NCI-H2196 treated with DMSO at 0.1 percent for 48 hours (cell line): ENCODE results near the gene GALNT17.

Experiments used
- DNase-seq: peaks from one replicate; lab custom pipeline; 2025; ENCODE audit not compliant: unreplicated experiment; lab: John Stamatoyannopoulos, UW

Gene GALNT17

DNA sequence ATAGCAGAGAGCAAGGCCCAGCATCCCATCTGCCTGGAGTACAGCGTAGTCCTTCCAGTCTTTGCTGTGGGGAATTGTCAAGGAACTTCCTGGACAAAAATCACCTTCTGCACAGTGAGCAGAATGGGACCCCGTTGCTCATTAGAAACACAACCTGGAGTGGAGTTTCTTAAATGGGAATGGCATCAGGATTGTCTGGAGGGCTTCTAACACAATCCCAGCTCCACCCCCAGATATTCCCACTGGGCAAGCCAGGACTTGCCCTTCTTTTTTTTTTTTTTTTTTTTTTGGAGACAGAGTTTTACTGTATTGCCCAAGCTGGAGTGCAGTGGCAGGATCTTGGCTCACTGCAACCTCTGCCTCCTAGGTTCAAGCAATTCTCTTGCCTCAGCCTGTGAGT, 356.4 kb downstream of the GALNT17 start:
- no peak for DNase-seq

DNA sequence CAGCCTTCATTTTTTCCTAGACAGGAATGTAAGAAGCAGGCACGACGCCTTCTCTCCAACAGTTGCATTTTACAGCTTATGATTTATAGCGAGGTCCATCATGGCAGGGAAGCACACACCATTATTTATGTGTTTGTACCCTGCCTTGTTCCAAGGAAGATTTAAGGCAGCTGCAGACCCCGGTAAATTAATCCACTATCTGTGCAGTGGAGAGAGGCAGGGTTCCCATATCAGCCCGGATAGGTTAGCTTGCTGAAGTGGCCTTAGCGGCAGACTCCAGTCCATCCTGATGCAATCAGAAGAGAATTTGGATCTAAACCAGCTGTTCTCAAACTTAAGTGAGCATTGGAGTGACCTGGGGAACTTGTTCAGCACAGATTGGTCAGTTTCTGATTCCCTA, 359.4 kb downstream of the GALNT17 start:
- no peak for DNase-seq

DNA sequence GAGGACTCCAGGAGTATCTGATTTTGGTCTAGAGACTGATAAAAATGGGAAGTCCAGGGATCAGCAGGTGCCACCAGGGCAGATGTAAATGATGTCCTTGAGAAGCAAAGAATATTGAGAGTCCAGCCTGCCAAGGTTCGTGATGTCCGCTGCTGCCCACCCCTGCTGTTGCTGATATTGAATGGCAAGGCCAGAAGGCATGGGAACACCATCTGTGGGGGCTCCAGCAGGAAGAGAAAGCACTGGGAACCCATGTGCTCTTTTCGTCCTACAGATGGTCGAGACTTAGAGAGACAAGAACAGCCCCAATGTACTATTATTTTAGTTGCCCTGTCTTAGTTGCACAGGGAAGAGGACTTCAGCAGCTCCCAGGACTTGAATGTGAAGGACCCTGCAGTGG, 363.9 kb downstream of the GALNT17 start:
- no peak for DNase-seq

DNA sequence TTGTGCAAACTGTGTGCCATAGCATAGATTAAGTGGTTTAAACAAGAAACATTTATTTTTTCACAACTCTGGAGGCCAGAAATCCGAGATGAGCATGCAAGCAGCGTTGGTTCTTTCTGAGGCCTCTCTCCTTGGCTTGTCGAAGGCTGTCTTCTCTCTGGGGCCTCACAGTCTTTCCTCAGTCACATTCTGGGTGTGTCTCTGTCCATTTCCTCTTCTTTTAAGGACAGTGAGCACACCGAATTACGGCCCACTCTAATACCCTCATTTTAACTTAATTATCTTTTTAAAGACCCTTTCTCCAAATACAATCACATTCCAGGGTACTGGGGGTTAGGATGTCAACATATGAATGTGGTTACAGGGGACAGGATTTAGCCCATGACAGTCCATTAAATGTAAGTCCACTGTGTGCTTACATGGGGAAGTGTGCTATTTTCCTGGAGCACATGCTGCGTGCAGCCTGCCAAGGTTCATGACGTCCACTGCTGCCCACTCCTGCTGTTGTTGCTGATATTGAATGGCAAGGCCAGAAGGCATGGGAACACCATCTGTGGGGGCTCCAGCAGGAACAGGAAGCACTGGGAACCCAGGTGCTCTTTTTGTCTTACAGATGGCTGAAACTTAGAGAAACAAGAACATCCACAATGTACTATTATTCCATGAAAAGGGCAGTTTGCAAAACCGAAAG, 365.5 kb downstream of the GALNT17 start:
- DNase-seq, result no peak

DNA sequence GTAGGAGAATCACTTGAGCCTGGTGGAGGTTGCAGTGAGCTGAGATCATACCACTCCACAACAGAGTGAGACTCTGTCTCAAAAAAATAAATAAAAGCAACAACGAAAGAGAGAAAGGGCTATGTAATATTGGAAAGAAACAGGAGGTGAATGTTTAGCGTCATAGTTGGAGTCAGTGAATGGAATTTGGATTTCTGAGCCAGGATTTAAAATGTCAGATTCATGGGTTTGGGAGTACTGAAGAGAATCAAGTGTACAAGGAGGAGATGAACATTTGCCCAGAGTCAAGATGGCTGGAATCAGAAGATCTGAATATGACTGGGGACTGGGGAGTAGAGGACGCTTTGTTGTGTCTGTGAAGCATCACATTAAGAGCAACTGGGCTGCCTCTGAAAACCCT, 366.4 kb downstream of the GALNT17 start:
- no peak for DNase-seq

DNA sequence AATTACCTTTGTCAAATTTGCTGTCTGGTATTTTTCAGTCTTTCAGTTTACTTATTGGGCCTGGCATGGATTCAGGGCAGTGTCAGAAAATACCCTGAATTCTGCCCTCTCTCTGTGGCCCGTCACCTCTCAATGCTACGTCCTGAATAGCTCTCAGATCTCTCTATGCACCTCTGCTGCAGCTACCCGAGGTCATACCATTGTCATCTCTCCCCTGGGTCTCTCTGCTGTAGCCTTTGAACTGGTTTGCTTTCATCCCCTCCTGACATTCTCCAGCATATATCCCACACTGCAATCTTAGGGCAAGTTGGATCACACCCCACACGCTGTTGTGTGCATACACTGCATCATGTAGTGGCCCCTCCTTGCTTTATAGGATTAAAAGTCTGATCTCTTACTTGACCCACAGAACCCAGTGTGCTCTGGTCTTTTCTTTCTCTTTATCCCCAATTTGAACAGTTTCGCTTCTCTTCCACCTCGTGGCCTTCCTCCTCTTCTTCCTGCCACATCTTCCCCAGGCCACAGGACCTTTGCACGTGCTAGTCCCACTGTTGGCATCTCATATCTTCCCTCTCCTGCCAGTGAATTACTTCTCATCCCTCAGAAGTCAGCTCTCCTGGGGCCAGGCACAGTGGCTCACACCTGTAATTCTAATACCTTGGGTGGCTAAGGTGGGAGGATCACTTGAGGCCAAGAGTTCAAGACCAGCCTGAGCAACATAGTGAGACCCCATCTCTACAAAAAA, 372.9 kb downstream of the GALNT17 start:
- DNase-seq, result no peak

DNA sequence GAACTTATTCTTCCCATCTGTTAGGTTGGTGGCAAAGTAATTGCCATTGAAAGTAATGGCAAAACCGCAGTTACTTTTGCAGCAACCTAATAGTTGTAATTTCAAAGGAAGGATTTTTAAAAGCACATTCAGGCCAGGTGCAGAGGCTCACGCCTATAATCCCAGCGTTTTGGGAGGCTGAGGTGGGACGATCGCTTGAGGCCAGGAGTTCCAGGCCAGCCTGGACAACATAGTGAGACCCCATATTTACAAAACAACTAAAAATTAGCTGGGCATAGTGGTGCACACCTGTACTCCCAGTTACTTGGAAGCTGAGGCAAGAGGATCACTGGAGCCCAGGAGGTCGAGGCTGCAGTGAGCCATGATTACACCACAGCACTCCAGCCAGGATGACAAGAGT, 374.9 kb downstream of the GALNT17 start:
- DNase-seq, result no peak

DNA sequence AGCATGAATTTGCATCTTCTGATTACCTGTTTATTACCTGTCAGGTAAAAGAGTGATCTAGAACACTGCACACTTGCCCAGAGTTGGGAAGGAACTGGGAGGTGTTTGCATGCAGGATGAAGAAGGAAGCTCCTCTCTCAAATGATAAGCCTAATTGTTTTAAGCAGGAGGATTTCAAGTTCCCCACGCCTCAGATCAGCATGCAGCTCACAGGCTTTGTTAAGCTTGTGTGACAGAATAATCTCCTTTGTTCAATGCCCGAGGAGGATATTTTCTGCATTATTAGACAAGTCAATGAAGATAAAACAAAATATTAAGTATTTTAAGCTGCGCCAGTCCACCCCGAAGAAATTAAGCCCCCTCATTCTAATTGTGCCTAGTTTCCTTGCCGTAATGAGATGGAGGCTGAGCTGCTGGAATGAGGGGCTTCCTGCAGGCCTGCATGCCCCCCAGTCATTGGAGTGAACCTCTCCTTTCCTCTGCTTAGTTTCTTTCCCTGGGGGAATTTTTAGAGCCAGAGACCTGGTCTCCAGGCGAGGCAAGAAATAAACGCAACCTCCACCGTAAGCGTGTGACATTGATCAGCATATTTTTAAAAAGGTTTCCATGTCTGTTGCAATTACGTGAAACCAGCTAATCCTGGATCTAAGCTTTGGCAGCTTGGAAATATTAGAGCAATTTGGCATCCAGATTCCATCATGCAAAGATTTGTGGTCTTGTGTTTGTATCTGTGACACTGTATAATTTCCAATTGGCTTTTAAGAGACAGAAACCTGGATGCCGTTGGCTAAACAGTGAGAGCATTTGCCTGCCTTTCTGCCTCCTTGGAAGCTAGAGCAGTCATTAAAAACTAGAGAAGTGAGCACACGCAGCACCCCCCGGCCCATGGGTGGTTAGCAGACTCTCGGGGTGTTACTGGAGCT, 376.0 kb downstream of the GALNT17 start:
- no peak for DNase-seq

DNA sequence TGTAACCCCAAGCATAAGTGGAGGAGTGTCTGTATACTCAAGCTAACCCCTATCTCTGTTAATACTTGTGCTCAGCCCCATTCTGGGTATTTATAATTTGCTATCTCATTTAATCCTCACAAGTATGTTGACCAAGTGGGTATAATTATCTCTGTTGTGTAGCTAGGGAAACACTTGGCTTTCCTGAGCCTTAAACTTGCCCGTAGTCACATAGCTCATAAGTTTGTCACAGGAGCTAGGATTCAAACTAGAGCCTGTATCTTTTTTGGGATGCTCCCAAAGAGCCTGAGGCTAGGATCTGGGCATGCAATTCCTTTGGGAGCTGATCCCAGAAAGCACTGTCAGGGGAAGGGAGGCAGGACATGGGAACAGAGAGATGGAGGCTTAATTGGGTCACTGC, 377.4 kb downstream of the GALNT17 start:
- DNase-seq, result no peak

DNA sequence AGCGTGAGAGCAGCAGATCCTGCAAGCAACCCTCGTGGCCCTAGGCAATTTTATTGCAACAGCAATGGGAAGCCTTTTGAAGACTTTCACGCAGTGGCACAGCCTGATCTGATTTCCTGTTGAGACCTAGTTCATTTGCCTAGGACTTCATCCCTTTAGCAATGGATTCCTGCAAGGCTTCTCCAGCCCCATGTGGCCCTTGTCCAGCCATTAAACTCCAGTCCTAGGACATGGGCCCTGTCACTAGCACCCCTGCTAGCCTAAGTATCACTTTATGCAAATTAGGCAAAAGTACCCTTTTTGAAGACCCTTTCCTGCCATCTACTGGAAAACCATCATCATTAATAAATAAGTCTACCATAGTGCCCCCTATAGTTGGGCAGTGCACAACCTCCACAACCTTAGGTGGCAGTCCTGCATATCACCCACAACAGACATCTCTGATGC, 379.4 kb downstream of the GALNT17 start:
- no peak for DNase-seq

DNA sequence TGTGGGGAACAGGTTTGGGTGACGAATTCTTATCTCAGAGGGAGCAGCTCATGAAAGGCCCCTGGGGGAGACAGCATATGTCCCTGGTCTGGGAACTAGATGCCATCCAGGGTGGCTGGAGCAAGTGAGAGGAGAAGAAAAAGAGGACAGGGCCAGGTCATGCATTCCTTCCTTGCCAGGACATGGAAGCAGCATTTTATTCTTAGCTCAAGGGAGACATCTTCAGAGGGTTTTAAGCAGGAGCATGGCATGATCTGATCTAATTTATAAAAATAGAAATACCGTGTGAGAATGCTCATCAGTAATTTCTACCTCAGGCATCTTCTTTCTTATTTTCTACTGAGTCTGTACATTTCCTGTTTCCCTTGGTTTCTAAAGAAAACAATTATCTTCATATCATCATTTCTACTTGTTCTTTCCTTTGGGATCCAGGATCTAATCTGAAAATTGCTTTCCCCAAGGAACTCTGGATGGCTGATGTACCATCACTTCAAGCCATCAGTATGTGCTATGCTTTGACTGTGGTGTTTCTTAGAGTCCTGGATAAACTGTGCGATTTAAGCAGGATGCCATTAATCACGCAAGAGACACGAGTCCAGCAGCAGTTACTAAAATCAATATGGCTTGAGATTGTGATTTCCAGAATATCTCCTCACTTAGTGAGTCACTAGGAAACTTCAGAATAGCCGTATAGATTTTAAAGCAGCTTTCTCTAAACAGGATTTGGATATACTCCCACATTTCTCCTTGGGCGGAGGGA, 386.2 kb downstream of the GALNT17 start:
- no peak for DNase-seq

DNA sequence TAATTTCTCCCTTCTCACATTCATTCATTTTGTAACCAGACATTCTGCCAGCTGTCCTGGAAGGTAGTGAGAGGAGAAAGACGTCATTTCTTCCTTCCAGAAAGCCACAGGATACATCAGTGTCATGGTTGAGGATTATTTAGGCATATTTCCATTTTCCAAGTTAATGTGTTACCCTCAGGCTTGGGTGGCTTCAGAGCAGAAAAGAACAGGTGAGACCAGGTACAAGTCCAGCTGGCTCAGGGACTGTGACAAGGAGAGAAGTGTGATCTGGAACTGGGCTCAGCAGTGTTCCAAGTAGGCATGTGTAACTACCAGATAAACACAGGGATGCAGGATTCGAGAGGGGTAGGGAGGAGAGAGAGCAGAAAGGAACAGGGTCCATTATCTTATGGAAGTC, 386.9 kb downstream of the GALNT17 start:
- DNase-seq, result no peak

DNA sequence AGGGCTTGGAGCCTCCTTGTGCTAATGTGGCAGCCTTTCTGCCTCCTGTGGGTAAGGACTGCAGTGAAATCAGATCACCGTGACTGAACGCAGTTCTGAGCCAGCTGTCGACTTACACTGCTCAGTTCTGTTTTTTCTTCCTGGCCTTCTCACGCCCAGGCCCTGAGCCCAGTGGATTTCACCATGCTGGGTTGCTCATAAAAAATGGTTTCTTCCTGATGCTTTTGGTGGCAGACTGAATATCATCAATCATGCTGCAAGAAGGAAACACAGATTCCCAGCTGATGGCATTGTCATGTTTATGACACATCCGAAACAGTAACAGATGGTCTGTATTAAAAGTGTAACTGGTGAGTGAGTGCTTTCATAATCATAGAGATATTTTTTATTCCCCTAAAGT, 389.6 kb downstream of the GALNT17 start:
- no peak for DNase-seq

DNA sequence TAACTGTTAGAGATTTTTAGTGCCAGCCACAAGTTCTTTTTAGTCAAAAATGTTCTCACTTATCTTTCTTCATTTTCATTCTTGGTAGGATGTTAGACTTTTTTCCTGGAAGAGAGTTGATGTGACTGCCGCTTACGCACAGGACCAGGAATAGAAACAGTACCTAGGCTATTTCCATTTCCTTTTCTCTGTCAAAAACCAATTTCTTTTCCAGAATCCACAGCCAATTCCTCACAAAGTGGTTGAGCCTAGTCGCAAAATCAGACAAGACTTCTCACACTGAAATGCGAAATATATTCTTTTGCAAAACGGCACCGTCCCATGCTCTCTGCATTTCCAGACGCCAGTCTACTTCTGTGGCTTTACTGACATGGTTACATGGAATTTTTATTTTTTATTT, 394.2 kb downstream of the GALNT17 start:
- no peak for DNase-seq

DNA sequence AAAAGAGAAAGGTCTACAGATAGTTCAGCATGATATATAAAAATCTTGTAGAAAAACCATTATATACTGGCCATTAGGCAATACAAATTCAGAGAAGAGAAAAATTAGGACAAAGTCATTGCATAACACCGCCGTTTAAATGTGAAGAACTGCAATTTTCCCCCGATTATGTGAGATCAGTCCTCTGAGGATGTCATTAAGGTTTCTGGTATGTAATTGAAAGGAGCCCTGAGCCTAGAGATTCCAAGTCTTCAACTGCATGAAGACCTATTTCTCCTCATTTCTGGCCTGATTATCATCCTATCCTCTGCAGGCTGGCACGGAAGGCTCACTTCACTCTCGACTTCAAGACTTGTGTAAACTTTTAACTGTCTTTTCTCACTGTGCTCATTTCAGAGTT, 395.3 kb downstream of the GALNT17 start:
- no peak for DNase-seq

DNA sequence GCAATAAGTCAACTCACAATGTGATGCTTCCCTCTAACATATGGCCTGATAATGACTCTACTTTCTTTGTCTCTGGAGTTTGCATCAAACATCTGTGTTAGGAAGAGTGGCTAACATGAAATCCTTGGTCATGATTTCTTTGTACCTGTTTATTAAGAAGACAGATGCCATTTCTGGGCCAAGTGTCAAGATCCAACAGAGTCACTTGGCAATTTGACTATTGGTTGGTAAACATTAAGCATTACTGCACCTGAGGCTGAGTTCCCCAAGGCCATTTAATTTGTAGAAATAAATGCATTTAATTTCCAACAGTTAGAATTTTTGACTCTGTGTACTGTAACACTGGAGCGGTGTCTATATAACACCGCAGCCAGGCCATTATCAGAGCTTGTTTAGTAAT, 403.7 kb downstream of the GALNT17 start:
- DNase-seq, result no peak

DNA sequence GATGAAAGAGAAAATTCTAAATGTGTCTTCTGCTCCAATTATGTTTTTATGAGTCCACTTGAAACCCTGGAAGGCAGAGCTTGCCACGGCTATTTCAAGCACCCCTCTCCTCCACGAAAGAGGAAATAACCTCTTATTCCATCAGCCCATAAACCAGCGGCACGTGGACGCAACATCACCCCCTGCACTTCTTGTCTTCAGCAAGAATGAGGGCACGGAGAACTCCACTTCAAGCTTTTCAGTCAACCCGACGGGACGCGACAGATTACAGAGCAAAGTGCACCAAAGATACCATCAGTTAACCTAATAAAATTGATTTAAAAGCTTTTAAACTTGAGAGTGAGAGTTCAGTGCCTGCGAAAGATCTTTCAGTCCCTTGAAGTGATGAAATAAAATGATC, 406.3 kb downstream of the GALNT17 start:
- no peak for DNase-seq

DNA sequence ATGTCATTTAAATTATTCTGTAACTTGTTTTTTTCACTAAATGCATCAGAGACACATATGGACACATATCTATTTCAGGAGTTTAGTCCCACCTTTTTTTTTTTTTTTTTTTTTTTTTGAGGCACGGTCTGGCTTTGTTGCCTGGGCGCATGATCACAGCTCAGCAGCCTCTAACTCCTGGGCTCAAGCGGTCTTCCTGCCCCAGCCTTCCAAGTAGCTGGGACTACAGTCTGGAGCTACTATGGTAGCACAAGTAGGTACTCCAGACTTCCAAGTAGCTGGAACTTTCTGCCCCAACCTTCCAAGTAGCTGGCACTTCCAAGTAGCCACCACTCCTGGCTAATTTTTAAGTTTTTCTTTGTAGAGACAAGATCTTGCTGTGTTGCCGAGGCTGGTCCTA, 407.7 kb downstream of the GALNT17 start:
- DNase-seq, result no peak

DNA sequence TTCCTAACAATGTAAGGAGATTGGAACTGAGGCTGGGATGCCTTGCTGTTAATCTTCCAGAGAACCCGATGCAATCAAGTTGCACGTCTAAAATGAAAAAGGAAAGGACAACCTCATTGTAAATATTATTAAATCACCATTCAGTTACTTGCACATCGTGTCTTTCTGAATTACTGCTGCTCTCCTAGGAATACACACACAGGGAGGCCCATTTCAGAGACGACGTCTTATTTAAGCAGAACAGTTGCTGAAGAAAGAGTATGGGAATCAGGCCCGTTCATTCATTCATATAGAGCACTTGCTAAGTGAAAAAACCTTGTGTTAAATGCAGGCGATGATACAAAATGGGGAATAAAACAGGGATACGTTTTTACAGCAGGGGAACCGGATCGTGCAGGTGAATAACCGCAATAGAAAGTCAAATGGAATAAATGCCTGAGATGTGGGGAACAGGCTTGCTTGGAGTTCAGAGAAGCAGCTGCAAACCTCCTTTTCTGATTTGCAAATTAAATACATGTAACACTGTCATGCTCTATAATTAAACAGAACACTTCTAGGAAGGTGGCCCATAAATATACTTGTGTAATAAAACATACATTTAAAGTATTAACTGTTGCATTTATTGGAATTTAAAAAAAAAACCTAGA, 409.9 kb downstream of the GALNT17 start:
- DNase-seq, result no peak

DNA sequence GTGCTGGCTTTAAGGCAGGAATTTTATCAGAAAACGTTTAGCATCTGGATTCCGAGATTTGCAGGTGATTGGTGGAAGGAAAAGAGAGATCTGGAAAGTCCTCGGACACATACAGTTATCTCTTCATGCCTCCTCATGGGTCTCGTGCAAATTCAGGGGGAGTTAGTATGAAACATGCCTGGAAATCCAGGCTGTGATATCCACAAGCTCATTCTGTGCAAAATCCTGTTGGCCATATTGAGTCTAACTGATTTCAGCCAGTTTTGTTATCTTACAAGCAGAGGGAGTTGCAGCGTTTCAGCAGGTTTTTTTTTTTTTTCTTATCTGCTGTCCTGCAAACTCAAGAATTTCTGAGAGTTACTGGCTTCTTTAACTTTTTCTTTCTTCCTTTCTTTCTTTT, 411.5 kb downstream of the GALNT17 start:
- DNase-seq, result no peak

DNA sequence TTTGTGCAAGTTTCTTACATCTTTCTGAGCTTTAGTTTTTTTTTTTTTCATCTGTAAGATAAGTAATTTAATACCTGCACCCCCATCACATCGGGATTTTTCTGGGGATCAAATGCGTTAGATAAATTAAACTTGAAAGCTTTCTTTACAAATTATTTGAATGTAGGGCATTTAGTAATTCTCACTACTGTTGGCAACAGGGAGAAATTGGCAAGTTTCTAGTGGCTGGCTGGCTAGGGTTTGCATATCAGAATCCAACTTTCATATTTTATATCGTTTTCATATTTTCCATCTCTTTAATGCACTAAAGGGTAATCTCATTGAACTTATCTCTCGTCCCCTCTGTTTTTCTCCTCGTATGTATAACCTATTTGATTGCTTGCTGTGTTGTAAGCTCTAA, 412.9 kb downstream of the GALNT17 start:
- no peak for DNase-seq
